HG02588 (cell line): Measurements from ENCODE around the gene RPUSD4.

Experiments
- ATAC-seq: cut with Tn5 transposase; IDR thresholded peaks from one replicate; pipeline ENCODE4 v1.9.1; 2021; ENCODE audit warnings: mild to moderate bottlenecking, moderate library complexity; ENCODE audit not compliant: unreplicated experiment

The RPUSD4 gene

DNA sequence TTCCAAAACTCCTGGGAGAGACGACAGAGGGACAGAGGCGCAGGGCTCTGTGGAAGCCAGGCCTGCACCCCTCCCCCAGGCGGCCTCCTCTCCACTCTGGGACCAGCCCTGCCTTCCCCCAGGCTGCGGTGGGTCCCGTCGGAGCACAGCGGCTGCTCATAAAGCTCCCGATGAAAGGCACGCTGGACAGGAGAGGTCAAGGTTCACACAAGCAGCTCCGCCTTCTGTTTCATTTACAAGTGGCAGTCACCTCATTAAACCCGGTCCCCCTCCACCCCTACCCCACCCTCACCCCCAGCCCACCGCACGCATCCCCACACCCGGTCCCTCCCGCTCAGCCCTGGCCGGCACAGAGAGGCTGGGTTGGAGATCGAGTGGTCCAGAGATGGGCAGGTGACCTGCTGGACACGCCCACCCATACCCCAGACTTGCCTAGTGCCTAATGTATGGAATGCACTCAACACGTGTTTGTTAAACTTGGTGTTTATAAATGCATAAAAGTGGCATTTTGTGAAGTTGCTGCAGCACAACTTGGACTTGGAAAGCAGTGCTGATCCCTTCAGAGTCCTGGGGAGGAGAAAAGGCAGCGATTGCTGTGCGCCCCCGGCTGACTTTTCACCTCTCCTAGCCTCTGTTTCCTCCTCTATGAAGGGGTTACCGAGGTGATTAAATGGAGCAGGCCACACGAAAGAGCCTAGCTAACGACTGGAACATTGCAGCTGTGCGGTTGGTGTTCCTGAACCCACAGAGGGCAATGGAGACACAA is 26.0 kb downstream of the RPUSD4 start:
- no peak for ATAC-seq

DNA sequence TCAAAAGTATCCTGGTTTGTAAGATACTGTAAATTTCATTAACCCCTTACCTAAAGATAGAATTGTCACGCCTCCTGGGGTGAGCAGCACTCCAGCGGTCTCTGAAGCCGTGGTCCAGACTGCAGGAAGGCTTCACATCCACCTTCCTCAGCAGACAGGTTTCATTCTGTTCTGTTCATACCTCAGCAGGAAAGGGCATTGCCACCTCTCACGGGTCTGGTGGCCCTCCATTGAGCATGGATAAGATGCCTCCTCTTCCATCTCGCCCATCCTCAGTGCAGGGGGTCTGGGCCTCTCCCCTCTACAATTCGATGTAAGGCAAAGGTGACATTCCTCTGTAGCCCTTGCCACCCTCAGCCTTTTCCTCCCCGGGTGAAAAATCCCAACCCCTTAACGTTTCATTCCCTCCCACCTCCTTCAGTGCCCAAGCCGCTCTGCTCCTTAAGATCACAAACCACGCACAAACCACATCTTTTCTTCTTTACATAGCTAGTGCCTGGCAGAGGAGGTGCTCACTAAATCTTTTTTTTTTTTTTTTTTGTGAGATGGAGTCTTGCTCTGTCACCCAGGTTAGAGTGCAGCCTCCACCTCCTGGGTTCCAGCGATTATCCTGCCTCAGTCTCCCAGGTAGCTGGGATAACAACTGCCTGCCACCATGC is 28.5 kb downstream of the RPUSD4 start:
- ATAC-seq, result no peak

GRCh38 chr11:126181939-126182730 is 29.3 kb downstream of the RPUSD4 start:
- no peak for ATAC-seq

DNA sequence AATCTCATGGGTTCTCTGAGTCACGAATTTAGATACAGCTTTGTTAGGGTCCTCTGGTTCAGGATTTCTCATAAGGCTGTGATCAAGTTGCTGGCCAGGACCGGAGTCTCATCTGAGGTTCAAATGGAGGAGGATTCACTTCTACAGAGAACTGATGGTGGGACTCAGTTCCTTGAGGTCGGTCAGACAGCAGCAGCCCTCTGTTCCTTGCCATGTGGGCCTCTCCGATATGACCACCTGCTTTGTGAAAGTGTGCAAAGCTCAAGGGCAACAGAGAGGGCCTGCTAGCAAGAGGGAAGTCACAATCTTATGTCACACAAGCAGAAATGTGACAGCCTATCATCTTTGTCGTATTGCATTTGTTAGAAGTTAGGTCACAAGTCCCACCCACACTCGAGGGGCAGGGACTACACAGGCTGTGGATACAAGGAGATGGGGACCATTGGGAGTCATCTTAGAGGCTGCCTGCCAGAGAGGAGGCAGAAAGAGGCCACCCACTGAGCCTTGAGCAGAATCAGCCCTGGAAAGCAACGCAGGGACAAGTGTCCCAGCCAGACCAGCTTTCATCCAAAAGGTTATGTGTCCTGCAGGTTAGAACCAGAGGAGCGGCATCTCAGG is 34.5 kb downstream of the RPUSD4 start:
- no peak for ATAC-seq

GRCh38 chr11:126175393-126175792 is 36.1 kb downstream of the RPUSD4 start:
- ATAC-seq, result no peak

DNA sequence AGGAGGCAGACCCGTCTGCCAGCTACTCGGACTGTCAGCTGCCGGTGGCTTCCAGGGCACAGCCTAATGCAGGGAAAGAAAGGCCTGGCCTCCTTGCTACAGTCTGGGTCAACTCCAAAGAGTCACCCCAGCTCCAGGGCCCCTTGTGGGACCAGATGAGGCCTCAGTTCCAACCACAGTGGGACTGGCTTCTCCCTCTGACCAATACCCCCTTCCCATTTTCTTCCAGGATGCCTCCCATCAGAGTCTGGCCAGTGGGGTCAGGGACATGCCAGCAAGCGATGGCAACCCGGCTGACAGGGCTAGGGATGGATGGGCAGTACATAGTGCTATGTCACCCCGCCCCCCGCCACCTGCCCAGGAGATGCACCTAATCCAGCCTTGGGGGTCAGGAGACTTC is 36.6 kb downstream of the RPUSD4 start:
- no peak for ATAC-seq

DNA sequence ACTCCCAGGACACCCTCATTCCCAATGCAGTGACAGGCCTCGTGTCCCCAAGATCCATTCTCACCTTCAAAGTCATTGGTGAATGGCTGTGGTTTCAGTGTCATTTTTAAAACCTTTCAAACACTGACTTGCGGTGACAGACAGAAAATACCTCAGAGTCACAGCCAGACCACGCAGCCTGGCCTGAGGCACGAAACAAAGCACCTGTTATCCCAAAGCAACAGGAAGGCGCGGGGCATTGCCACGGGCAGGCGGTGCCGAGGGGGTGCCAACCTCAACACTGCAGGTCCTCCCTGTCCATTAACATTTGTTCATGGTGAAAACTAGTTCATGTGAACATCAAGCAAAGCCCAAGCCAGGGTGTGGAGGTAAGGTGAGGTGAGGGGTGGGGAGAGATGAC is 38.2 kb downstream of the RPUSD4 start:
- no peak for ATAC-seq

DNA sequence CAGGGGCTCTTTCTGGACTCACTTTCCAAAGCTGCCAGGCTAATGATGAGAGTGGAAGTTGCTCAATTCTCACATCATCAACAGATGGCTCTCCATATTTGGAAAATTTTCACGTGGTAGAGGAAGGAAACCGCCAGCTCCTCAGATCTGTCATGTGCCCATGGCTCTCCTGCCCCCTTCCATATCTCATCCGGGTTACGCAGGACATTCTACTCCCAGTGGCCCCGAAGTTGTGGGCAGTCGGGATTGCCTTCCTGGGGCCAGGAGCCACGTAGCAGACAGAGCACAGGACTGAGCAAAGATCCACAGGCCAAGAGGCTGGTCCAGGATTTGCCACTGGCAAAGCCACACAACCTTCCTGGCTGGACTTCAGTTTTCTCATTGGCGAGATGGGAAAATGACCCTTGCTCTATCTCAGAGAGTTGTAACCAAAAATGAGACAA is 38.8 kb downstream of the RPUSD4 start:
- ATAC-seq, result no peak

DNA sequence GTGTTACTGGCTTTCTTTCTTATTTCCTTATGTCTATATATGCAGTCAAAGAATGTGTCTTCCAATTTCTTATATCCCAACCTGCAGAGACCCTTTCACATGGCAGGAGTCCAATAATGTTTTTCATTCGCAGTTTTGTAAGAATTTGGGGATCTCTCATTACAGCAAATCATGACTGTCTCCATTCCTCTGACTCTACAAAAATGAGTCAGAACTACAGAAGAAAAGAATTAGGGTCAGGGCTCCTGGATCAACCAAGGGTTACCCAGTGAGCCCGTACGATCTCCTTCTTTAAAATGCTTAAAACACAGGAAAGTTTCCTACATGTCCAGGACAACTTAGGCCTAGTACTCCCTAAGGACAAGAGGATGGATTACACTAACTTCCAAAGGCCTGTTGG is 42.2 kb downstream of the RPUSD4 start:
- no peak for ATAC-seq

GRCh38 chr11:126167488-126167887 is 44.0 kb downstream of the RPUSD4 start:
- ATAC-seq, result no peak

DNA sequence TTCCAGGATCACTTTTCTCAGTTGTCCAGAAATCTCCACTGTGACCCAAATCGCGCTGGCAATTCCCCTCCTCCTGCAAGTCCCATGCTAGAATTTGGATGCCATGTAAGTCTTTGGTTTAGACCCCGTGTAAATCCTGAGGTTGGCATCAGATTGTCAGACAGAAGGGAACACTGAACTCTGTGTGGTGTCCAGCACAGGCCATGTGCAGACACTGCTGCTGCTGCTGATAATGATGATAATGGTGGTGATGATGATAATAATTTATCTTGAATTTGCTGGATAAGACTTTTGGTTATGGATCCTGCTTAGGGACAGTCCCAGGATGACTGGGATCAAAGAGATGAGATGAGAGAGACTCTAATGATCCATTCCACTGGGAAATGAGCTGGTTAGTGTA is 45.0 kb downstream of the RPUSD4 start:
- no peak for ATAC-seq

DNA sequence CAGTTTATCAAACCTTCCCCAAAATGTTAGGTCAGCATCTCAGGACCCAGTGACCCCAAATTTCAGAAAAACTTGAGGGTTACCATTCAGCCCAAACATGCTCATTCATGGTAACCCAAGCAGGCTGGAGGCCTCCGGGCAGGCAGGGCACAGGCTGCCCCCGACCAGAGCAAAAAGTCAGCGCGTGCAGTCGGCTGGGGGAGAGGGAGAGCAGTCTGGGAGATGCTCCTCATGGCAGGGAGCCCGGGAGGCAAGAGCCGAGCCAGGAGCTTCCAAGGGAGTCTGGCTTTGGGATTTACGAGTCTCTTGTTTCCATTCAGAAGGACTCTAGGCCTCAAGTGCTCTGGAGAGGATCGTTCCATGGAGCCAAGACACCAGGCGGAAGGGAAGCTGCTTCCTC is 45.7 kb downstream of the RPUSD4 start:
- ATAC-seq, result no peak

DNA sequence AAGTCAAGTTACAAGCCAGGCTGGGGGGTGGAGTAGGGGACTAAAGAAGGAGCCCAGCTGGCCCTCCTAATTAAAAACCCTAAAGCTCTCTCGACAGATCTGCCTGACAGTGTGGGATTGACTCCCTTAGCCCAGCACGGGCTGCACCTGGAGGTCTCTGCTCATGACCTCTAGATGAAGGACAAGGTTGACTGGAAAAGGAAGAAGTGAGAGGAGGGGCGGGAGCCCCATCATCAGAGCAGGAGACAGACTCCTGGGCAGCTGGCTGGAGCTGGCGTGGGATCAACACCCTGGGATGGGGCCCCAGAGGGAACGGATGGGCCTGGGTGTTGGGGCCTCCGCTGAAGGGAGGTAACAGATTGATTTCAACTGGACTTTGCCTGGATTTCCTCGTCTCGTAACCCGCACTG is 46.1 kb downstream of the RPUSD4 start:
- ATAC-seq, result no peak

GRCh38 chr11:126164781-126165180 is 46.7 kb downstream of the RPUSD4 start:
- no peak for ATAC-seq

DNA sequence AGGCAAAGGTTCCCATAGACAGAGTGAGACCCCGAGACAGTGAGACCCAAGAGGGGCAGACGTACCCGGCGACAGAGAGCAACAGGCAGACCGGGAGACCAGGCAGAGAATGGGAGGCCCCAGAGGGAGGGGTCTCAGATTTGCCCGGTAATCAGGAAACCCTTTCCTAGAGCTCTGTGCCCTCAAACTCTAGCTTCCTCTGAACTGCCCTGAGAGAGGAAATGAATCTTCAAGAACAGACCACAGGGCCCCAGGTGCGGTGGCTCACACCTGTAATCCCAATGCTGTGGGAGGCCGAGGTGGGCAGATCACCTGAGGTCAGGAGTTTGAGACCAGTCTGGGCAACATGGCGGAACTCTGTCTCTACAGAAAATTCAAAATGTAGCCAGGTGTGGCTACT is 47.7 kb downstream of the RPUSD4 start:
- no peak for ATAC-seq

DNA sequence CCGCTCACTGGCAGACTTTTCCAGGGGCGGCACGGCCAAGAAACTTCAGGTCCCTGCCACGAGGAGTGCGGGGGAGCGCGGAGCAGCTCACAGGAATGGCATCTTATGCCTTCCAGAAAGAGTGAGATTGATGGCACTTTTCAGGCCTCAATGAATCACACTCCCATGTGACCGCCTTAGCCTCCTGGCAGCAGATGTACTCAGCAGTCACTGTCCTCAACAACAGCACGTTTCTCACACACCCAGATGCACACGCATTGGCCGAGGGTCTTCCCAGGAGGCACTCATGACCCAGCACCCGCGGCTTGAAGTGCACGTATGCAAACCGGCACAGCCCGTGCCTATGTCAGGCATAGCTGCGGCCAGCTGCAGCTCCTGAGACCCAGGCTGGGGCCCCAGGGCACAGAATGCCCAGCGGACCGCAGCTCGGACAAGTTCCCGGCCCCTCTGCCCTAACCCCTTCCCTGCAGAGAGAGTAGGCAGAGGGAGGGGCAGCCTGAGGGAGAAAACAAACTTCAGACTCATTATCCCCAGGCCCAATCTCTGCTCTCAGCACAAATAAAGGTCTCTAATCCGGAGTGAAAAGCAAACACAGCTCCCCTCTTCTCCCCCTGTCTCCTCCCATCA is 48.3 kb downstream of the RPUSD4 start:
- ATAC-seq, result no peak

DNA sequence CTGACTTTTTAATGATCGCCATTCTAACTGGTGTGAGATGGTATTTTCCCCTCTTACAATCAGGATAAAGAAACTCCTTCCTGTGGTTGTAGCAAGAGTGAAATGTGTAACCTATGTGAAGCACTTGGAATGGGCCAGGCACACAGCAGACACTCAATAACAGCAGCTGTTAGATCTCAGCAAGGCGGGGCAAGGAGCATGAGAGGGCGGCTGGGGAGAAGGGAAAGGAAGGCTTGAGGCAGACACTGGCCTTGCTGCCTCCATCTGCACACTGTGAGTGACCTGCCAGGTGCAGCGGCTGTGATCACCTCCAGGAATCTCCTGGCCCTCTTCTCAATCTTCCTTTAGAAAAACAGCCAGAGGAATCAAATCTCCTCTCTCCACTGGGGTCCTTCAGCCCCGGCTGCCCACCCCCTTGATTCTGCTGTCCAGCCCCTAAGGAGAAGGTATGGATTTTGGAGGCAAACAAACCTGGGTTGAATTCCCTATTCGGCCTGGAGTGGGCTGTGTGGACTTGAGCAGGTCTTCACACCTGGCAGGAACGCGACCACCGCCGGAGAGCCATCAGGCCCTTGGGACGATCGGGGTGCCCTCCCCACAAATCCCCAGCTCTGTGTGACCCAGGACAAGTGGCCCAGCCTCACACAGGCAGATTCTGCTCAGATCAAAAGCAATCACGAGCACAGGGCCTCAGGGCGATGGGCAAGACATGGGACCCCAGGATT is 49.0 kb downstream of the RPUSD4 start:
- ATAC-seq, result no peak

- no peak for ATAC-seq
These were observed 50.4 kb downstream of the RPUSD4 start for GRCh38 chr11:126161023-126161391.

- no peak for ATAC-seq
These were observed 51.0 kb downstream of the RPUSD4 start for GRCh38 chr11:126160345-126161022.
